HepG2 (cell line): ENCODE results near the gene GPC3. TPM values are rescaled to one million over a fixed set of nuclear protein-coding genes. Genes with fewer than 3 reads are reported as not detected.

Experiments used
- ATAC-seq: fragments of 200-7000 bp; cut with Tn5 transposase; 3 replicates; pipeline ENCODE4 v1.9.1; 2020; ENCODE audit warnings: mild to moderate bottlenecking, moderate library complexity
- BruUV-seq: library from RNA; stranded (reverse); fragments of 400-500 nt; replicated peaks from 2 replicates; lab custom pipeline; 2021; lab: Mats Ljungman, UMichigan
- CTCF ChIA-PET: fragments of 300-600 bp; formaldehyde crosslinking; extraction: SDS; loops from one replicate; lab custom pipeline; 2021; ENCODE audit warnings: low total read pairs, inconsistent platforms, low intra/inter-chr PET ratio; lab: Yijun Ruan, JAX
- POLR2A ChIA-PET: fragments of 350-600 bp; sonication (Branson Sonifier 250); formaldehyde crosslinking; loops from one replicate; lab custom pipeline; 2020; ENCODE audit warnings: antibody characterized with exemption, inconsistent platforms; lab: Yijun Ruan, JAX
- DNase-seq: peaks from one replicate; pipeline ENCODE4 v3.0.0-alpha.2; 2015; ENCODE audit warnings: low spot score
- FAIRE-seq: peaks from 3 replicates; lab custom pipeline; 2011; peaks lifted over from hg19 to GRCh38; lab: Jason Lieb, UNC
- H2AFZ ChIP-seq: one replicate; pipeline ENCODE4 v1.6.1; 2011; ENCODE audit warnings: low read length, inconsistent platforms
- H3K27ac ChIP-seq: fragments of 300-600 bp; 3 replicates; pipeline ENCODE4 v1.8.0; 2011; ENCODE audit warnings: mixed run types, mild to moderate bottlenecking, mixed read lengths, low read length, inconsistent platforms; ENCODE audit not compliant: insufficient read depth; ENCODE audit errors: extremely low read length
- H3K27me3 ChIP-seq, 2 experiments: fragments of 200-600 bp in 1 of 2; 2 replicates in 1 of 2; 3 replicates in 1 of 2; pipeline versions ENCODE4 v1.6.0 to v1.8.0; 2011; ENCODE audit warnings: low read length in 2 of 2, mild to moderate bottlenecking in 2 of 2, moderate library complexity in 2 of 2, inconsistent platforms in 1 of 2; ENCODE audit not compliant: insufficient read depth in 2 of 2, control insufficient read depth in 1 of 2
- H3K36me3 ChIP-seq, 2 experiments: fragments of 200-600 bp in 1 of 2; replicated peaks in 1 of 2; 2 replicates in 1 of 2; 3 replicates in 1 of 2; pipeline versions ENCODE4 v1.5.1 to v1.8.0; 2011; ENCODE audit warnings: low read length in 2 of 2, inconsistent platforms in 1 of 2; ENCODE audit not compliant: insufficient read depth in 2 of 2, control insufficient read depth in 1 of 2
- H3K4me1 ChIP-seq: 2 replicates; pipeline ENCODE4 v1.5.1; 2012; ENCODE audit warnings: low read length, inconsistent platforms; ENCODE audit not compliant: insufficient read depth
- H3K4me2 ChIP-seq: 2 replicates; pipeline ENCODE4 v1.6.0; 2011; ENCODE audit warnings: low read depth, low read length, inconsistent platforms
- H3K4me3 ChIP-seq, 3 experiments: fragments of 200-600 bp in 1 of 3; sonication (generic), shearing (Covaris generic) in 1 of 3; replicated peaks in 1 of 3; 2 replicates each; pipeline ENCODE4 v1.5.1; 2011 to 2016; ENCODE audit warnings: low read length in 3 of 3, inconsistent platforms in 2 of 3, low read depth in 2 of 3, mild to moderate bottlenecking in 2 of 3, control low read depth in 1 of 3, mixed read lengths in 1 of 3; ENCODE audit not compliant: insufficient read depth in 1 of 3
- H3K79me2 ChIP-seq: one replicate; pipeline ENCODE4 v1.6.1; 2011; ENCODE audit warnings: low read length, inconsistent platforms; ENCODE audit not compliant: insufficient read depth
- H3K9ac ChIP-seq: 2 replicates; pipeline ENCODE4 v1.6.0; 2011; ENCODE audit warnings: mild to moderate bottlenecking, low read depth, low read length, inconsistent platforms; ENCODE audit not compliant: insufficient read depth
- H3K9me3 ChIP-seq: 2 replicates; pipeline ENCODE4 v1.5.1; 2012; ENCODE audit warnings: mild to moderate bottlenecking, low read length
- H4K20me1 ChIP-seq: 2 replicates; pipeline ENCODE4 v1.6.0; 2011; ENCODE audit warnings: inconsistent platforms, mild to moderate bottlenecking, low read length, moderate library complexity; ENCODE audit not compliant: insufficient read depth
- CHD2 ChIP-seq: IDR thresholded peaks from 2 replicates; pipeline ENCODE4 v1.6.1; 2011; ENCODE audit warnings: low read depth, low read length, improper control_type of control experiment
- HNRNPK ChIP-seq: fragments of 200-400 bp; formaldehyde crosslinking; IDR thresholded peaks from 2 replicates; pipeline ENCODE4 v1.6.1; 2018; ENCODE audit warnings: low read length, low read depth, moderate library complexity, mild to moderate bottlenecking; ENCODE audit not compliant: poor library complexity, severe bottlenecking
- NR2F6 ChIP-seq, 2 experiments: IDR thresholded peaks; 2 replicates each; pipeline ENCODE4 v1.6.1; 2016; ENCODE audit warnings: antibody characterized with exemption in 1 of 2, mild to moderate bottlenecking in 1 of 2
- PAWR ChIP-seq: sonication (generic); formaldehyde crosslinking; IDR thresholded peaks from 2 replicates; pipeline ENCODE4 v1.4.0; 2020; ENCODE audit warnings: missing genetic modification reagents, mild to moderate bottlenecking, borderline replicate concordance
- RBM22 ChIP-seq: fragments of 200-400 bp; formaldehyde crosslinking; optimal IDR thresholded peaks from 2 replicates; pipeline ENCODE3; 2017; ENCODE audit warnings: mild to moderate bottlenecking, low read length, moderate library complexity
- TCF7 ChIP-seq: sonication (generic); IDR thresholded peaks from 2 replicates; pipeline ENCODE4 v1.6.1; 2016; ENCODE audit warnings: antibody characterized with exemption, low read depth
- TRIM24 ChIP-seq: sonication (generic); formaldehyde crosslinking; IDR thresholded peaks from 2 replicates; pipeline ENCODE4 v1.8.0; 2022; ENCODE audit warnings: mild to moderate bottlenecking, missing genetic modification reagents
- ZNF557 ChIP-seq: sonication (generic); formaldehyde crosslinking; IDR thresholded peaks from 2 replicates; pipeline ENCODE4 v1.4.0; 2020; ENCODE audit warnings: missing genetic modification reagents
- ZNF883 ChIP-seq: sonication (generic); formaldehyde crosslinking; IDR thresholded peaks from 2 replicates; pipeline ENCODE4 v1.5.1; 2020; ENCODE audit warnings: mild to moderate bottlenecking, missing genetic modification reagents; ENCODE audit errors: not compliant biosample characterization
- ZSCAN25 ChIP-seq: sonication (generic); formaldehyde crosslinking; IDR thresholded peaks from 2 replicates; pipeline ENCODE4 v1.8.0; 2022; ENCODE audit warnings: mild to moderate bottlenecking, missing genetic modification reagents
- WGBS: methylation state at CpG from one replicate; pipeline ENCODE4 v1.1.6; 2017; ENCODE audit warnings: low lambda C conversion rate; 5-methylcytosine and 5-hydroxymethylcytosine counted together
- in situ Hi-C: cut with HindIII; loops from 2 replicates; pipeline ENCODE4 v1.10.0; 2017; ENCODE audit warnings: low pct_unique_long_range_greater_than_20kb; ENCODE audit not compliant: extremely low pct_ligation_motif_present
- intact Hi-C: fragments of 100-400 bp; cut with micrococcal nuclease; formaldehyde crosslinking; loops from one replicate; pipeline ENCODE4 v1.10.0; 2022; ENCODE audit not compliant: unreplicated experiment
- polyA plus RNA-seq, 8 experiments: library from polyadenylated mRNA; depleted of rRNA in 3 of 8; stranded (reverse) in 7 of 8; unstranded in 1 of 8; fragments of >200 nt; fragmentation: Illumina TruSeq in 4 of 8; extraction: Trizol in 4 of 8; gene quantifications; 2 replicates each; pipeline versions ENCODE4 v1.2.1 to v1.2.3, GENCODE V29; 2011 to 2016; ENCODE audit warnings: low read depth in 4 of 8, missing spikeins in 1 of 8, mixed read lengths in 1 of 8; ENCODE audit not compliant: insufficient read depth in 1 of 8
- total RNA-seq, 5 experiments: library from RNA; depleted of rRNA; stranded (reverse); fragments of >200 nt; fragmentation: Illumina TruSeq; extraction: Trizol; gene quantifications; 2 replicates each; pipeline ENCODE4 v1.2.3, GENCODE V29; 2016; ENCODE audit warnings: low read depth in 1 of 5
- TF ChIP-seq, protein P1 (sequence below): sonication (generic); formaldehyde crosslinking; conservative IDR thresholded peaks from 2 replicates; pipeline ENCODE4 v1.4.0; 2020; ENCODE audit warnings: mild to moderate bottlenecking, missing genetic modification reagents, moderate library complexity
- TF ChIP-seq, protein P2 (sequence below): IDR thresholded peaks from 2 replicates; pipeline ENCODE4 v1.4.0; 2020; ENCODE audit warnings: mild to moderate bottlenecking, missing genetic modification reagents

The GPC3 gene
- total and polyA plus RNA-seq, 2 of the 13 experiments (the other 11 are each of a cell fraction or from before 2014, with no cell fraction given), result 1,799 to 3,263 TPM

DNA sequence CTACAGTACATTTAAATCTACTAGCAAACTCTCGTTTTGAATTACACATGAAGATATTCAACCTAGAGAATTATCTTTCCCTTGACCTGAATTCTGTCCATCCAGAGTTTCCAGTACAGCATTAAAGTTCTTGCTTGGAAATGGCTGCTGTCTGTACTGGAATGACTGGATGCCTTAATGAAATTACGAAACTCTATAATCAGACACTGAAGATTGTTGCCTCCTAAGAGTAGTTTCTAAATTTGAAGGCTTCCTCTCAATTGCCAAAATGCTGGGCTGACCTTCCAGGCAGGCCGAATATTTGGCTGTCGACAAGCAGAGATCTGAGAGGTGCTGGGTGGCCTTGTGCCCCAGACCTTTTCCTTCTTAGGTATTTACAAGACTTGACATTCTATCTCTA, 355.0 kb downstream of the GPC3 start:
- POLR2A ChIA-PET, result no interaction called here
- no peak for DNase-seq
- H3K4me3 ChIP-seq, result no peak overlapping the region
- no peak overlapping the region for H3K27ac ChIP-seq
- no peak for ATAC-seq
- peaks cover 19% of the 10 kb centered on the region for H3K4me1 ChIP-seq
- in situ Hi-C loops, result no loop called here
- no peaks in the 10 kb centered on the region for H3K9me3 ChIP-seq
- peaks cover 1 to 3% of the 10 kb centered on the region in 2 experiments; a peak in 4 of 5 replicates for H3K36me3 ChIP-seq
- H2AFZ ChIP-seq, result no peak overlapping the region
- TF ChIP-seq RBM22 (peak; percentile 42), CHD2 (no peak)
- TF ChIP-seq, all 625 proteins: peak for 1
- H3K9ac ChIP-seq, result no peak overlapping the region
- intact Hi-C loops, result no loop called here
- CTCF ChIA-PET, result no interaction called here
- peaks cover 67% of the 10 kb centered on the region for H4K20me1 ChIP-seq
- peaks cover 40% of the 10 kb centered on the region for H3K79me2 ChIP-seq
- H3K27me3 ChIP-seq, result no peaks in the 10 kb centered on the region
- no TSS peak for BruUV-seq
- WGBS, result 90% methylated on average over 4 of the region's 4 CpGs
- no peak overlapping the region for H3K4me2 ChIP-seq
- no peak for FAIRE-seq

DNA sequence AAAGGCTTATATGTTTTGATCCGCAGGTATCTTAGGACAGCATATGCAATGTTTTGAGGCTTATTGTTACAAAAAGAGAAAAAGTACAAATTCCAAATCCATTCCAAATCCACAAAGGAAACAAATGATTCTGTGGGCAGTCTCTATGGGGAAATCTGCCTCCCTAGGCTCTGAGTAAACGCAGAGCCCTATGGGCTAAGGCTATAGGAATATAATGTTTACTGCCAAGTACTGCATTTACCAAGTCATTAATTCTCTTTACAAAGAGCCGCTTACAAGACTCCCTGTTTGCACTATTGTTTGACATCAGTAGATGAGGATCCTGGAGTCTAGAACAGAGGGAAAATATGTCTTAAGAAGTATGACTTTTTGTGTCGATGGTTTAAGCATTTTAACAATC, 357.7 kb downstream of the GPC3 start:
- no peaks in the 10 kb centered on the region for H3K27me3 ChIP-seq
- in situ Hi-C loops (no loop called here), intact Hi-C loops (no loop called here)
- H3K27ac ChIP-seq, result no peak overlapping the region
- peaks cover 1 to 2% of the 10 kb centered on the region in 2 experiments; a peak in 4 of 5 replicates for H3K36me3 ChIP-seq
- DNase-seq, result no peak
- H3K4me2 ChIP-seq, result no peak overlapping the region
- FAIRE-seq, result no peak
- H4K20me1 ChIP-seq, result peaks cover 41% of the 10 kb centered on the region
- no peaks in the 10 kb centered on the region for H3K9me3 ChIP-seq
- H3K79me2 ChIP-seq, result peaks cover 30% of the 10 kb centered on the region
- BruUV-seq, result no TSS peak
- H3K4me1 ChIP-seq, result peaks cover 19% of the 10 kb centered on the region
- CTCF ChIA-PET, result no interaction called here
- ATAC-seq, result peak; percentile 63
- WGBS, result 86% methylated on average over 3 of the region's 4 CpGs
- no peak overlapping the region for H3K9ac ChIP-seq
- POLR2A ChIA-PET, result no interaction called here
- H2AFZ ChIP-seq, result no peak overlapping the region
- H3K4me3 ChIP-seq, result no peak overlapping the region
- TF ChIP-seq ZNF557 (no peak), ZSCAN25 (no peak), HNRNPK (no peak), PAWR (CRISPR knock-in tag) (no peak), ZNF883 (CRISPR knock-in tag) (no peak), TCF7 (no peak), NR2F6 (IDR thresholded peaks at IDR 0.05) (no peak), NR2F6 (CRISPR knock-in tag; IDR thresholded peaks at IDR 0.05) (no peak), TRIM24 (no peak)
- TF ChIP-seq, protein P1, sequence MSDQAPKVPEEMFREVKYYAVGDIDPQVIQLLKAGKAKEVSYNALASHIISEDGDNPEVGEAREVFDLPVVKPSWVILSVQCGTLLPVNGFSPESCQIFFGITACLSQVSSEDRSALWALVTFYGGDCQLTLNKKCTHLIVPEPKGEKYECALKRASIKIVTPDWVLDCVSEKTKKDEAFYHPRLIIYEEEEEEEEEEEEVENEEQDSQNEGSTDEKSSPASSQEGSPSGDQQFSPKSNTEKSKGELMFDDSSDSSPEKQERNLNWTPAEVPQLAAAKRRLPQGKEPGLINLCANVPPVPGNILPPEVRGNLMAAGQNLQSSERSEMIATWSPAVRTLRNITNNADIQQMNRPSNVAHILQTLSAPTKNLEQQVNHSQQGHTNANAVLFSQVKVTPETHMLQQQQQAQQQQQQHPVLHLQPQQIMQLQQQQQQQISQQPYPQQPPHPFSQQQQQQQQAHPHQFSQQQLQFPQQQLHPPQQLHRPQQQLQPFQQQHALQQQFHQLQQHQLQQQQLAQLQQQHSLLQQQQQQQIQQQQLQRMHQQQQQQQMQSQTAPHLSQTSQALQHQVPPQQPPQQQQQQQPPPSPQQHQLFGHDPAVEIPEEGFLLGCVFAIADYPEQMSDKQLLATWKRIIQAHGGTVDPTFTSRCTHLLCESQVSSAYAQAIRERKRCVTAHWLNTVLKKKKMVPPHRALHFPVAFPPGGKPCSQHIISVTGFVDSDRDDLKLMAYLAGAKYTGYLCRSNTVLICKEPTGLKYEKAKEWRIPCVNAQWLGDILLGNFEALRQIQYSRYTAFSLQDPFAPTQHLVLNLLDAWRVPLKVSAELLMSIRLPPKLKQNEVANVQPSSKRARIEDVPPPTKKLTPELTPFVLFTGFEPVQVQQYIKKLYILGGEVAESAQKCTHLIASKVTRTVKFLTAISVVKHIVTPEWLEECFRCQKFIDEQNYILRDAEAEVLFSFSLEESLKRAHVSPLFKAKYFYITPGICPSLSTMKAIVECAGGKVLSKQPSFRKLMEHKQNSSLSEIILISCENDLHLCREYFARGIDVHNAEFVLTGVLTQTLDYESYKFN (CRISPR knock-in tag), result no peak
- TF ChIP-seq, protein P2, sequence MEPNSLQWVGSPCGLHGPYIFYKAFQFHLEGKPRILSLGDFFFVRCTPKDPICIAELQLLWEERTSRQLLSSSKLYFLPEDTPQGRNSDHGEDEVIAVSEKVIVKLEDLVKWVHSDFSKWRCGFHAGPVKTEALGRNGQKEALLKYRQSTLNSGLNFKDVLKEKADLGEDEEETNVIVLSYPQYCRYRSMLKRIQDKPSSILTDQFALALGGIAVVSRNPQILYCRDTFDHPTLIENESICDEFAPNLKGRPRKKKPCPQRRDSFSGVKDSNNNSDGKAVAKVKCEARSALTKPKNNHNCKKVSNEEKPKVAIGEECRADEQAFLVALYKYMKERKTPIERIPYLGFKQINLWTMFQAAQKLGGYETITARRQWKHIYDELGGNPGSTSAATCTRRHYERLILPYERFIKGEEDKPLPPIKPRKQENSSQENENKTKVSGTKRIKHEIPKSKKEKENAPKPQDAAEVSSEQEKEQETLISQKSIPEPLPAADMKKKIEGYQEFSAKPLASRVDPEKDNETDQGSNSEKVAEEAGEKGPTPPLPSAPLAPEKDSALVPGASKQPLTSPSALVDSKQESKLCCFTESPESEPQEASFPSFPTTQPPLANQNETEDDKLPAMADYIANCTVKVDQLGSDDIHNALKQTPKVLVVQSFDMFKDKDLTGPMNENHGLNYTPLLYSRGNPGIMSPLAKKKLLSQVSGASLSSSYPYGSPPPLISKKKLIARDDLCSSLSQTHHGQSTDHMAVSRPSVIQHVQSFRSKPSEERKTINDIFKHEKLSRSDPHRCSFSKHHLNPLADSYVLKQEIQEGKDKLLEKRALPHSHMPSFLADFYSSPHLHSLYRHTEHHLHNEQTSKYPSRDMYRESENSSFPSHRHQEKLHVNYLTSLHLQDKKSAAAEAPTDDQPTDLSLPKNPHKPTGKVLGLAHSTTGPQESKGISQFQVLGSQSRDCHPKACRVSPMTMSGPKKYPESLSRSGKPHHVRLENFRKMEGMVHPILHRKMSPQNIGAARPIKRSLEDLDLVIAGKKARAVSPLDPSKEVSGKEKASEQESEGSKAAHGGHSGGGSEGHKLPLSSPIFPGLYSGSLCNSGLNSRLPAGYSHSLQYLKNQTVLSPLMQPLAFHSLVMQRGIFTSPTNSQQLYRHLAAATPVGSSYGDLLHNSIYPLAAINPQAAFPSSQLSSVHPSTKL (CRISPR knock-in tag), result no peak
